K562 (cell line): ENCODE results near the gene ABHD17B. TPM values are rescaled to one million over a fixed set of nuclear protein-coding genes. Genes with fewer than 3 reads are reported as not detected.

Experiments used
- ATAC-seq: fragments of 200-7000 bp; cut with Tn5 transposase; 3 replicates; pipeline ENCODE4 v1.9.1; 2020; ENCODE audit warnings: moderate library complexity
- BruUV-seq: library from RNA; stranded (reverse); fragments of 400-500 nt; replicated peaks from 2 replicates; lab custom pipeline; 2021; lab: Mats Ljungman, UMichigan
- CTCF ChIA-PET: fragments of 300-600 bp; formaldehyde crosslinking; extraction: SDS; loops from one replicate; lab custom pipeline; 2021; ENCODE audit warnings: low intra/inter-chr PET ratio; lab: Yijun Ruan, JAX
- POLR2A ChIA-PET: fragments of 300-600, 350-650 bp; sonication (Branson Sonifier 250); formaldehyde crosslinking; extraction: SDS; loops from one replicate; lab custom pipeline; 2021; ENCODE audit warnings: antibody characterized with exemption, inconsistent platforms; lab: Yijun Ruan, JAX
- DNase-seq, 4 experiments: peaks; one replicate each; pipeline versions ENCODE4 v3.0.0 to v3.0.0-alpha.2; 2011 to 2018; ENCODE audit warnings: low spot score in 3 of 4, mixed read lengths in 3 of 4; ENCODE audit errors: extremely low read depth in 1 of 4
- FAIRE-seq: peaks from 2 replicates; lab custom pipeline; 2011; peaks lifted over from hg19 to GRCh38; lab: Jason Lieb, UNC
- H2AFZ ChIP-seq: 2 replicates; pipeline ENCODE4 v1.6.0; 2011; ENCODE audit warnings: low read depth, low read length, control low read depth, inconsistent platforms
- H3K27ac ChIP-seq: fragments of 200-600 bp; 3 replicates; pipeline ENCODE4 v1.8.0; 2011; ENCODE audit warnings: low read depth, mild to moderate bottlenecking, control low read depth, inconsistent platforms, low read length, moderate library complexity, mixed read lengths; ENCODE audit errors: extremely low read depth
- H3K27me3 ChIP-seq, 2 experiments: fragments of 300-600 bp in 1 of 2; 2 replicates in 1 of 2; 3 replicates in 1 of 2; pipeline versions ENCODE4 v1.6.0 to v1.8.0; 2011; ENCODE audit warnings: inconsistent platforms in 2 of 2, low read length in 2 of 2, mild to moderate bottlenecking in 1 of 2, mixed read lengths in 1 of 2, moderate library complexity in 1 of 2; ENCODE audit not compliant: control insufficient read depth in 2 of 2, insufficient read depth in 2 of 2
- H3K36me3 ChIP-seq: fragments of 300-600 bp; 3 replicates; pipeline ENCODE4 v1.8.0; 2011; ENCODE audit warnings: mild to moderate bottlenecking, low read length, inconsistent platforms; ENCODE audit not compliant: control insufficient read depth, insufficient read depth
- H3K4me1 ChIP-seq, 2 experiments: fragments of 200-600 bp in 1 of 2; replicated peaks in 1 of 2; 2 replicates in 1 of 2; 3 replicates in 1 of 2; pipeline versions ENCODE4 v1.5.1 to v1.8.0; 2011; ENCODE audit warnings: inconsistent platforms in 2 of 2, low read length in 2 of 2, mild to moderate bottlenecking in 1 of 2, mixed read lengths in 1 of 2, moderate library complexity in 1 of 2; ENCODE audit not compliant: control insufficient read depth in 2 of 2, insufficient read depth in 2 of 2
- H3K4me2 ChIP-seq: 2 replicates; pipeline ENCODE4 v1.6.1; 2011; ENCODE audit warnings: low read length, control low read depth, inconsistent platforms, mixed read lengths; ENCODE audit not compliant: insufficient read depth
- H3K4me3 ChIP-seq: fragments of 200-600 bp; sonication (generic), shearing (Covaris generic); 2 replicates; pipeline ENCODE4 v1.5.1; 2016; ENCODE audit warnings: control low read depth, inconsistent platforms
- H3K79me2 ChIP-seq: fragments of 200-600 bp; 3 replicates; pipeline ENCODE4 v1.8.0; 2011; ENCODE audit warnings: low read length, inconsistent platforms; ENCODE audit not compliant: control insufficient read depth, insufficient read depth
- H3K9ac ChIP-seq, 2 experiments: 2 replicates each; pipeline versions ENCODE4 v1.6.0 to v1.6.1; 2011; ENCODE audit warnings: low read depth in 2 of 2, low read length in 2 of 2, control low read depth in 1 of 2, inconsistent platforms in 1 of 2, mild to moderate bottlenecking in 1 of 2, mixed read lengths in 1 of 2; ENCODE audit not compliant: insufficient read depth in 1 of 2
- H3K9me1 ChIP-seq: one replicate; pipeline ENCODE4 v1.6.0; 2011; ENCODE audit warnings: inconsistent platforms, mild to moderate bottlenecking, low read length, moderate library complexity; ENCODE audit not compliant: control insufficient read depth, insufficient read depth
- H3K9me3 ChIP-seq: replicated peaks from 2 replicates; pipeline ENCODE4 v1.5.1; 2011; ENCODE audit warnings: low read depth, low read length, inconsistent platforms; ENCODE audit not compliant: control insufficient read depth, insufficient read depth
- H4K20me1 ChIP-seq: replicated peaks from 2 replicates; pipeline ENCODE4 v1.6.1; 2011; ENCODE audit warnings: low read length, inconsistent platforms, mixed read lengths; ENCODE audit not compliant: control insufficient read depth, insufficient read depth
- ARID2 ChIP-seq: fragments of 450-650 bp; IDR thresholded peaks from 2 replicates; pipeline ENCODE4 v1.6.1; 2017; ENCODE audit warnings: antibody characterized with exemption, mild to moderate bottlenecking
- CHCHD3 ChIP-seq: fragments of 250-450 bp; sonication (Bioruptor Pico); IDR thresholded peaks from 2 replicates; pipeline ENCODE4 v2.1.2; 2022; ENCODE audit warnings: mild to moderate bottlenecking
- CXXC5 ChIP-seq: fragments of 250-450 bp; sonication (Bioruptor Pico); IDR thresholded peaks from 2 replicates; pipeline ENCODE4 v1.8.0; 2022; ENCODE audit warnings: inconsistent platforms, mild to moderate bottlenecking, moderate library complexity
- KLF13 ChIP-seq: fragments of 450-650 bp; IDR thresholded peaks from 2 replicates; pipeline ENCODE4 v1.6.1; 2016; ENCODE audit warnings: missing genetic modification characterization, low read depth, mild to moderate bottlenecking, missing compliant biosample characterization, moderate library complexity, borderline replicate concordance
- PRDM10 ChIP-seq: fragments of 450-650 bp; IDR thresholded peaks from 2 replicates; pipeline ENCODE4 v1.6.1; 2018; ENCODE audit not compliant: partially characterized antibody
- RFX7 ChIP-seq: fragments of 250-450 bp; sonication (Bioruptor Pico); IDR thresholded peaks from 2 replicates; pipeline ENCODE4 v1.5.1; 2021; ENCODE audit warnings: mild to moderate bottlenecking
- ZMIZ1 ChIP-seq, 2 experiments: fragments of 150-350 bp in 1 of 2; IDR thresholded peaks; 2 replicates each; pipeline ENCODE4 v1.6.1; 2012 to 2016; ENCODE audit warnings: low read depth in 2 of 2, low read length in 2 of 2, mild to moderate bottlenecking in 1 of 2, moderate library complexity in 1 of 2
- ZNF436 ChIP-seq: fragments of 250-450, 450-650 bp; sonication (Bioruptor Pico); formaldehyde crosslinking; IDR thresholded peaks from 2 replicates; pipeline ENCODE4 v1.7.0; 2020; ENCODE audit warnings: mild to moderate bottlenecking
- in situ Hi-C: fragments of 300-500 bp; cut with MboI; formaldehyde crosslinking; loops from 4 replicates; pipeline ENCODE4 v1.15.0; 2018; ENCODE audit warnings: inconsistent platforms, mixed read lengths
- intact Hi-C: fragments of 100-400 bp; cut with micrococcal nuclease; formaldehyde crosslinking; loops from 2 replicates; pipeline ENCODE4 v1.14.2; 2022
- polyA plus RNA-seq, 8 experiments: library from polyadenylated mRNA; depleted of rRNA in 4 of 8; stranded (reverse) in 5 of 8; unstranded in 3 of 8; fragments of >200 nt; fragmentation: Nextera tagmentation in 2 of 8; fragmentation: Illumina TruSeq in 1 of 8; extraction: Ambion mirVana in 2 of 8; extraction: Trizol in 1 of 8; gene quantifications; 2 replicates each; pipeline versions ENCODE4 v1.2.1 to v1.2.3, GENCODE V29; 2011 to 2014; ENCODE audit warnings: inconsistent platforms in 1 of 8, missing spikeins in 1 of 8
- total RNA-seq, 7 experiments: library from RNA; depleted of rRNA in 6 of 7; stranded (reverse); fragments of >200 nt in 6 of 7; fragmentation: Illumina TruSeq in 2 of 7; extraction: Trizol in 2 of 7; gene quantifications; 2 replicates each; pipeline versions ENCODE4 v1.2.1 to v1.2.3, GENCODE V29; 2011 to 2021; ENCODE audit warnings: low replicate concordance in 1 of 7

ABHD17B gene
- total and polyA plus RNA-seq, 9 of the 15 experiments (the other 6 are each of a cell fraction or from before 2014, with no cell fraction given), result 1.9 to 13.4 (median 10.1) TPM

GRCh38 chr9:71853084-71853483 is 57.9 kb downstream of the ABHD17B start (continued):
- TF ChIP-seq RFX7 (CRISPR knock-in tag), result no peak
- no peak for TF ChIP-seq KLF13 (tag)
- no peak for TF ChIP-seq CHCHD3 (CRISPR knock-in tag)
- no peak for TF ChIP-seq CXXC5 (CRISPR knock-in tag)
- TF ChIP-seq PRDM10, result no peak

GRCh38 chr9:71850996-71851395 is 60.0 kb downstream of the ABHD17B start:
- H3K36me3 ChIP-seq, result no peaks in the 10 kb centered on the region
- no peak overlapping the region for H3K9ac ChIP-seq
- ChIA-PET POLR2A (no interaction called here), CTCF (no interaction called here)
- H3K27ac ChIP-seq, result no peak overlapping the region
- ATAC-seq, result no peak
- H3K79me2 ChIP-seq, result no peaks in the 10 kb centered on the region
- intact Hi-C loops, result no loop called here
- H2AFZ ChIP-seq, result no peak overlapping the region
- FAIRE-seq, result no peak
- no peaks in the 10 kb centered on the region for H3K27me3 ChIP-seq
- no peaks in the 10 kb centered on the region for H4K20me1 ChIP-seq
- H3K9me3 ChIP-seq, result no peaks in the 10 kb centered on the region
- H3K9me1 ChIP-seq, result no peaks in the 10 kb centered on the region
- in situ Hi-C loops, result no loop called here
- BruUV-seq, result no TSS peak
- H3K4me1 ChIP-seq, result no peaks in the 10 kb centered on the region
- H3K4me2 ChIP-seq, result no peak overlapping the region
- no peak overlapping the region for H3K4me3 ChIP-seq
- DNase-seq, result no peak
- TF ChIP-seq ZNF436 (CRISPR knock-in tag), result no peak
- no peak for TF ChIP-seq ARID2
- no peak for TF ChIP-seq ZMIZ1 (IDR thresholded peaks at IDR 0.05; ENCODE audit: low read depth in 2 of 2, low read length in 2 of 2)
